CD4-positive, alpha-beta memory T cell (primary cell): ENCODE data around the gene BDH2. TPM values are rescaled to one million over a fixed set of nuclear protein-coding genes. Genes with fewer than 3 reads are reported as not detected.
A peak's percentile ranks its signal among the peaks of the same experiment; 100 is the strongest.

ENCODE experiments used
- CTCF ChIA-PET: fragments of 350-600 bp; sonication (Branson Sonifier 250); formaldehyde crosslinking; loops from one replicate; lab custom pipeline; 2021; ENCODE audit warnings: inconsistent platforms; ENCODE audit not compliant: partially characterized antibody; lab: Charles Lee
- POLR2A ChIA-PET: fragments of 350-600 bp; sonication (Branson Sonifier 250); formaldehyde crosslinking; loops from one replicate; lab custom pipeline; 2021; ENCODE audit not compliant: partially characterized antibody; lab: Charles Lee
- DNase-seq, 5 donors: peaks; one replicate each; pipeline versions ENCODE4 v3.0.0 to v3.0.0-alpha.2; 2020 to 2022; ENCODE audit warnings: mixed read lengths in 1 of 5
- H3K27ac ChIP-seq: one replicate; pipeline ENCODE4 v1.7.0; 2013; ENCODE audit warnings: low read depth, low read length
- H3K27me3 ChIP-seq: 2 replicates; pipeline ENCODE4 v1.7.0; 2013; ENCODE audit warnings: mild to moderate bottlenecking, low read length, moderate library complexity; ENCODE audit not compliant: insufficient read depth
- H3K36me3 ChIP-seq: 2 replicates; pipeline ENCODE4 v1.7.0; 2013; ENCODE audit warnings: mild to moderate bottlenecking, low read length, moderate library complexity; ENCODE audit not compliant: insufficient read depth
- H3K4me1 ChIP-seq: 2 replicates; pipeline ENCODE4 v1.7.0; 2013; ENCODE audit warnings: mild to moderate bottlenecking, low read length, moderate library complexity; ENCODE audit not compliant: insufficient read depth
- H3K4me3 ChIP-seq, 2 donors: one replicate each; pipeline ENCODE4 v1.7.0; 2013; ENCODE audit warnings: low read length in 2 of 2, mild to moderate bottlenecking in 1 of 2
- H3K9me3 ChIP-seq, 2 donors: one replicate each; pipeline ENCODE4 v1.7.0; 2013; ENCODE audit warnings: low read length in 2 of 2, control low read depth in 1 of 2; ENCODE audit not compliant: control insufficient read depth in 1 of 2
- H3K27ac Mint-ChIP-seq, 7 donors: one replicate each; pipeline ENCODE4 v1.8.0; 2020 to 2021; ENCODE audit warnings: mixed read lengths in 7 of 7, mild to moderate bottlenecking in 6 of 7, inconsistent platforms in 3 of 7, moderate library complexity in 3 of 7
- H3K27me3 Mint-ChIP-seq, 2 donors: one replicate each; pipeline ENCODE4 v1.8.0; 2020 to 2021; ENCODE audit warnings: mixed read lengths in 2 of 2
- H3K36me3 Mint-ChIP-seq, 2 donors: one replicate each; pipeline ENCODE4 v1.8.0; 2020 to 2021; ENCODE audit warnings: mixed read lengths in 2 of 2, inconsistent platforms in 1 of 2, mild to moderate bottlenecking in 1 of 2
- H3K4me1 Mint-ChIP-seq, 4 donors: one replicate each; pipeline ENCODE4 v1.8.0; 2020 to 2021; ENCODE audit warnings: mixed read lengths in 4 of 4, mild to moderate bottlenecking in 1 of 4
- H3K4me3 Mint-ChIP-seq, 8 donors: one replicate each; pipeline ENCODE4 v1.8.0; 2020 to 2021; ENCODE audit warnings: mixed read lengths in 8 of 8, mild to moderate bottlenecking in 7 of 8, moderate library complexity in 6 of 8, inconsistent platforms in 3 of 8
- H3K9me3 Mint-ChIP-seq, 8 donors: one replicate each; pipeline ENCODE4 v1.8.0; 2020 to 2021; ENCODE audit warnings: mixed read lengths in 8 of 8, mild to moderate bottlenecking in 5 of 8, inconsistent platforms in 3 of 8, moderate library complexity in 1 of 8
- intact Hi-C: fragments of 100-400 bp; cut with micrococcal nuclease; formaldehyde crosslinking; loops from one replicate; pipeline ENCODE4 v1.15.1; 2023
- polyA plus RNA-seq, 2 donors: library from polyadenylated mRNA; unstranded; fragments of 300-500 nt; fragmentation: Illumina TruSeq; gene quantifications; one replicate each; pipeline ENCODE4 v1.2.3, GENCODE V29; 2021
- total RNA-seq, 2 experiments: library from RNA; stranded (reverse); gene quantifications; one replicate each; pipeline ENCODE4 v1.2.3, GENCODE V29; 2021

BDH2 gene
- total and polyA plus RNA-seq, 4 experiments from 2014 or later: 20.1 to 25.3 (median 22.3) TPM

GRCh38 chr4:103032574-103032973 is 67.1 kb downstream of the BDH2 start:
- no peak for DNase-seq

GRCh38 chr4:103030791-103031190 is 68.8 kb downstream of the BDH2 start:
- peaks cover 29 to 32% of the 10 kb centered on the region in 2 donors for H3K36me3 Mint-ChIP-seq

More at GRCh38 chr4:103032574-103032973, 67.1 kb downstream of the BDH2 start:
- Histone ChIP-seq H3K9me3 (no peaks in the 10 kb centered on the region), H3K36me3 (peaks cover 7% of the 10 kb centered on the region), H3K4me1 (no peaks in the 10 kb centered on the region), H3K27me3 (no peaks in the 10 kb centered on the region), H3K27ac (no peak overlapping the region), H3K4me3 (no peak overlapping the region)
- H3K4me1 Mint-ChIP-seq: no peaks in the 10 kb centered on the region
- ChIA-PET POLR2A (no interaction called here), CTCF (interaction anchor here (0.6 kb wide), 1 partner anchor 166 kb away, joined by 4 read pairs; no protein-coding TSS in a partner anchor)
- no peak overlapping the region for H3K4me3 Mint-ChIP-seq
- H3K9me3 Mint-ChIP-seq: peaks cover 0 to 2% (median 0%) of the 10 kb centered on the region in 8 donors
- no peaks in the 10 kb centered on the region for H3K27me3 Mint-ChIP-seq
- peaks cover 38 to 40% of the 10 kb centered on the region in 2 donors for H3K36me3 Mint-ChIP-seq
- H3K27ac Mint-ChIP-seq: no peak overlapping the region
- intact Hi-C loops: no loop called here

GRCh38 chr4:103029300-103029699 is 70.3 kb downstream of the BDH2 start:
- Histone ChIP-seq H3K9me3 (no peaks in the 10 kb centered on the region), H3K27me3 (no peaks in the 10 kb centered on the region), H3K36me3 (peaks cover 7% of the 10 kb centered on the region), H3K27ac (no peak overlapping the region), H3K4me3 (no peak overlapping the region), H3K4me1 (no peaks in the 10 kb centered on the region)
- H3K4me1 Mint-ChIP-seq: no peaks in the 10 kb centered on the region
- POLR2A ChIA-PET: no interaction called here
- no peak for DNase-seq
- no peaks in the 10 kb centered on the region for H3K27me3 Mint-ChIP-seq
- CTCF ChIA-PET: interaction anchor here (0.7 kb wide), 1 partner anchor 63 kb away, joined by 3 read pairs; no protein-coding TSS in a partner anchor
- H3K9me3 Mint-ChIP-seq: no peaks in the 10 kb centered on the region
- H3K27ac Mint-ChIP-seq: no peak overlapping the region
- no peak overlapping the region for H3K4me3 Mint-ChIP-seq
- H3K36me3 Mint-ChIP-seq: peaks cover 27 to 29% of the 10 kb centered on the region in 2 donors
- intact Hi-C loops: no loop called here

More at GRCh38 chr4:103030791-103031190, 68.8 kb downstream of the BDH2 start:
- DNase-seq: no peak
- intact Hi-C loops: no loop called here
- Histone ChIP-seq H3K4me3 (no peak overlapping the region), H3K36me3 (peaks cover 7% of the 10 kb centered on the region), H3K9me3 (no peaks in the 10 kb centered on the region), H3K4me1 (no peaks in the 10 kb centered on the region), H3K27ac (no peak overlapping the region), H3K27me3 (no peaks in the 10 kb centered on the region)
- CTCF ChIA-PET: no interaction called here
- POLR2A ChIA-PET: no interaction called here
- Mint-ChIP-seq H3K27ac (peak overlapping the region in 1 of 7 donors; percentile 38), H3K9me3 (no peaks in the 10 kb centered on the region), H3K27me3 (no peaks in the 10 kb centered on the region), H3K4me1 (no peaks in the 10 kb centered on the region), H3K4me3 (no peak overlapping the region)

Other genes with a start within 250 kb of the BDH2 start
- gene CISD2, start 230.8 kb downstream of the BDH2 start, total RNA-seq: 10 to 100 TPM; 18.5 to 22.0 TPM
- gene CISD2, start 230.8 kb downstream of the BDH2 start, polyA plus RNA-seq: 10 to 100 TPM; 31.2 to 54.9 TPM
- gene SLC9B1, start 80.1 kb downstream of the BDH2 start, total RNA-seq: 1 to 10 TPM; 3.2 to 5.2 TPM
- gene SLC9B1, start 80.1 kb downstream of the BDH2 start, polyA plus RNA-seq: 1 to 10 TPM; 2.0 to 4.2 TPM
- 10 to 100 TPM; 17.1 to 19.7 TPM for gene SLC9B2, start 23.1 kb downstream of the BDH2 start, total RNA-seq
- 10 to 100 TPM; 15.9 to 16.3 TPM for gene SLC9B2, start 23.1 kb downstream of the BDH2 start, polyA plus RNA-seq
- gene CENPE, start 98.5 kb upstream of the BDH2 start, total RNA-seq: 1 to 10 TPM in 1 of 2 experiments, under 1 TPM in 1; 0.67 to 1.5 TPM
- under 1 TPM in 1 of 2 donors, not detected in 1; 0.77 TPM for gene CENPE, start 98.5 kb upstream of the BDH2 start, polyA plus RNA-seq